Adrenal gland (tissue), 12 donors: ENCODE data around the gene PIEZO1. TPM values are rescaled to one million over a fixed set of nuclear protein-coding genes. Genes with fewer than 3 reads are reported as not detected.
A peak's percentile ranks its signal among the peaks of the same experiment; 100 is the strongest.
"Not testable (repeated sequence)": the region's sequence is repeated elsewhere in the genome, so short reads cannot be mapped to it uniquely, and the experiment has no call there.

Experiments used
- DNase-seq, 7 donors: peaks; one replicate each; pipeline ENCODE4 v3.0.0-alpha.2; 2019 to 2020
- H3K27ac ChIP-seq, 5 donors: fragments of 200-600 bp; sonication (generic) in 4 of 5; 1 replicate in 3 of 5; 2 replicates in 2 of 5; pipeline versions ENCODE4 v1.5.1 to v1.8.0; 2016 to 2020; ENCODE audit warnings: mild to moderate bottlenecking in 1 of 5
- H3K27me3 ChIP-seq: fragments of 200-600 bp; 2 replicates; pipeline ENCODE4 v1.8.0; 2021
- H3K36me3 ChIP-seq, 2 donors: fragments of 200-600 bp; replicated peaks in 1 of 2; 1 replicate in 1 of 2; 2 replicates in 1 of 2; pipeline versions ENCODE4 v1.5.1 to v1.8.0; 2018 to 2022
- H3K4me1 ChIP-seq, 2 donors: fragments of 200-600 bp; replicated peaks in 1 of 2; 1 replicate in 1 of 2; 2 replicates in 1 of 2; pipeline versions ENCODE4 v1.5.1 to v1.8.0; 2018 to 2021
- H3K4me3 ChIP-seq, 4 donors: fragments of 200-600 bp; sonication (generic) in 3 of 4; one replicate each; pipeline ENCODE4 v1.5.1; 2016 to 2018
- H3K9me3 ChIP-seq, 3 donors: fragments of 200-600 bp; sonication (generic) in 1 of 3; replicated peaks in 1 of 3; 1 replicate in 2 of 3; 2 replicates in 1 of 3; pipeline versions ENCODE4 v1.5.1 to v1.8.0; 2016 to 2021
- CTCF ChIP-seq, 6 experiments: fragments of 450-650 bp in 4 of 6; fragments of 200-600 bp in 2 of 6; sonication (generic) in 1 of 6; IDR thresholded peaks; 1 replicate in 5 of 6; 2 replicates in 1 of 6; pipeline versions ENCODE4 v1.5.1 to v1.8.0; 2016 to 2021; ENCODE audit warnings: antibody characterized with exemption in 6 of 6, mild to moderate bottlenecking in 2 of 6, moderate library complexity in 1 of 6
- POLR2A ChIP-seq, 2 donors: fragments of 450-650 bp; IDR thresholded peaks; one replicate each; pipeline ENCODE4 v1.6.1; 2017; ENCODE audit warnings: antibody characterized with exemption in 2 of 2, mild to moderate bottlenecking in 2 of 2, moderate library complexity in 1 of 2
- WGBS, 4 donors: extraction: QIAGEN DNeasy Blood & Tissue Kit in 2 of 4; methylation state at CpG; one replicate each; pipeline versions ENCODE4 v1.1.5 to v1.1.7; 2013 to 2017; 5-methylcytosine and 5-hydroxymethylcytosine counted together
- intact Hi-C, 2 donors: fragments of 100-400 bp; cut with DNase I; formaldehyde crosslinking; loops; one replicate each; pipeline versions ENCODE4 v1.14.1 to v1.15.0; 2022 to 2023
- polyA plus RNA-seq, 3 donors: library from polyadenylated mRNA; stranded (reverse); fragments of 200-250 nt in 2 of 3; fragments of 350-450 nt in 1 of 3; fragmentation: Illumina TruSeq in 1 of 3; extraction: RNeasy Lipid Tissue Mini Kit (QIAGEN cat#74804) in 1 of 3; gene quantifications; one replicate each; pipeline ENCODE4 v1.2.3, GENCODE V29; 2013 to 2014
- total RNA-seq, 9 donors: library from RNA; depleted of rRNA in 4 of 9; stranded (reverse); fragments of >200 nt in 4 of 9; fragments of 120-200 nt in 1 of 9; fragmentation: NEBNext Ultra II Directional in 1 of 9; extraction: Animal tissue kit (Norgen Biotek cat#: 25700) in 1 of 9; gene quantifications; one replicate each; pipeline versions ENCODE4 v1.1.0 to v1.2.4, GENCODE V29; 2013 to 2023
- donor health status: healthy with polysubstance abuse.
- donor health status: Bipolar disorder and iron deficiency.
- donor health status: DM: yes; HTN: yes; CAD: no.
- donor health status: DM: no; HTN: no; CAD: no.
- donor health status: DM: no; HTN: no; CAD: no.
- donor health status: DM: yes; HTN: yes; CAD: no.

Gene PIEZO1
- total and polyA plus RNA-seq, 12 donors: 7.9 to 327 (median 92.4) TPM

- Histone ChIP-seq H3K36me3 (no peaks in the 10 kb centered on the region), H3K27ac (no peak overlapping the region), H3K4me3 (no peak overlapping the region), H3K4me1 (no peaks in the 10 kb centered on the region), H3K27me3 (peaks cover 11% of the 10 kb centered on the region), H3K9me3 (no peaks in the 10 kb centered on the region)
- WGBS, 4 donors: 72 to 84% (median 78%) methylated on average over 5 to 7 of the region's 7 CpGs
- no peak for TF ChIP-seq POLR2A (IDR thresholded peaks at IDR 0.05)
- TF ChIP-seq CTCF (IDR thresholded peaks at IDR 0.05): no peak
- no peak for DNase-seq
- intact Hi-C loops: no loop called here
These were observed 4.6 kb upstream of the PIEZO1 start for GRCh38 chr16:88789594-88789993.

GRCh38 chr16:88788749-88789148 is 3.7 kb upstream of the PIEZO1 start:
- intact Hi-C loops, DNase-seq: not testable (repeated sequence)

GRCh38 chr16:88787579-88788314 is 2.7 kb upstream of the PIEZO1 start:
- H3K27ac ChIP-seq: no peak overlapping the region
- TF ChIP-seq POLR2A (IDR thresholded peaks at IDR 0.05) (no peak), CTCF (IDR thresholded peaks at IDR 0.05) (no peak)
- no peaks in the 10 kb centered on the region for H3K9me3 ChIP-seq
- no peak for DNase-seq
- H3K27me3 ChIP-seq: peaks cover 1% of the 10 kb centered on the region
- intact Hi-C loops: loop anchor here in 1 of 2 donors (2.0 kb wide), 1 partner anchor 47 kb away; no protein-coding TSS in a partner anchor
- H3K36me3 ChIP-seq: no peaks in the 10 kb centered on the region
- H3K4me3 ChIP-seq: no peak overlapping the region
- WGBS, 4 donors: 86 to 89% (median 88%) methylated on average over 11 of the region's 11 CpGs
- H3K4me1 ChIP-seq: peaks cover 6 to 13% of the 10 kb centered on the region in 2 donors

More at GRCh38 chr16:88788749-88789148, 3.7 kb upstream of the PIEZO1 start:
- H3K27me3 ChIP-seq: peaks cover 11% of the 10 kb centered on the region
- not testable (repeated sequence) for H3K4me3 ChIP-seq, H3K36me3 ChIP-seq, H3K9me3 ChIP-seq, H3K27ac ChIP-seq, H3K4me1 ChIP-seq
- 94 to 98% (median 95%) methylated on average over 7 to 8 of the region's 8 CpGs for WGBS, 4 donors

GRCh38 chr16:88784856-88785105 is 239 bp downstream of the PIEZO1 start:
- DNase-seq: no peak
- Histone ChIP-seq H3K4me3 (peak overlapping the region in 2 of 4 donors; percentile 63 to 99), H3K36me3 (no peaks in the 10 kb centered on the region), H3K9me3 (no peaks in the 10 kb centered on the region), H3K27ac (peak overlapping the region; percentile 47 to 99 (median 79)), H3K4me1 (peaks cover 10 to 41% of the 10 kb centered on the region in 2 donors), H3K27me3 (no peaks in the 10 kb centered on the region)
- intact Hi-C loops: loop anchor here in 1 of 2 donors (2.0 kb wide), 2 partner anchors 40 to 48 kb away; no protein-coding TSS in a partner anchor
- WGBS, 4 donors: 0 to 3% methylated on average over 26 to 32 of the region's 32 CpGs; no CpG with 5 or more reads in 2 of the 4 donors
- TF ChIP-seq POLR2A (IDR thresholded peaks at IDR 0.05) (no peak), CTCF (IDR thresholded peaks at IDR 0.05) (no peak)
